Right renal cortex interstitium (tissue), 3 donors: Measurements from ENCODE around the gene CSNK2A1. TPM values are rescaled to one million over a fixed set of nuclear protein-coding genes. Genes with fewer than 3 reads are reported as not detected.
A peak's percentile ranks its signal among the peaks of the same experiment; 100 is the strongest.

ENCODE experiments used
- DNase-seq, 3 donors: peaks; one replicate each; pipeline ENCODE4 v3.0.0-alpha.2; 2013; ENCODE audit warnings: low read depth in 3 of 3, low spot score in 2 of 3
- polyA plus RNA-seq, 3 donors: library from polyadenylated mRNA; unstranded; fragments of 120-200 nt; gene quantifications; one replicate each; pipeline ENCODE4 v1.2.1, GENCODE V29; 2013; ENCODE audit not compliant: insufficient read length in 3 of 3

CSNK2A1 gene
- polyA plus RNA-seq, 3 donors, result 132 to 138 (median 137) TPM

- no peak for DNase-seq
Measured at GRCh38 chr20:434221-434620, 109.4 kb downstream of the CSNK2A1 start.

GRCh38 chr20:433300-433975 lies 110.2 kb downstream of the CSNK2A1 start:
- no peak for DNase-seq

- DNase-seq, result no peak
Measured at GRCh38 chr20:432677-433299, 110.8 kb downstream of the CSNK2A1 start.

- DNase-seq, result no peak
Measured at GRCh38 chr20:432208-432607, 111.4 kb downstream of the CSNK2A1 start.

- peak in 1 of 3 donors; percentile 47 for DNase-seq
Measured at GRCh38 chr20:431012-431904, 112.3 kb downstream of the CSNK2A1 start.

GRCh38 chr20:430091-430999 lies 113.2 kb downstream of the CSNK2A1 start:
- DNase-seq, result no peak

GRCh38 chr20:428658-429200 lies 114.9 kb downstream of the CSNK2A1 start:
- no peak for DNase-seq

- no peak for DNase-seq
Measured at GRCh38 chr20:427849-428657, 115.5 kb downstream of the CSNK2A1 start.

GRCh38 chr20:427401-427800 lies 116.2 kb downstream of the CSNK2A1 start:
- DNase-seq, result no peak

- no peak for DNase-seq
Measured at GRCh38 chr20:426566-426965, 117.0 kb downstream of the CSNK2A1 start.

Other genes starting within 250 kb of the CSNK2A1 start
- 10 to 100 TPM; 49.6 to 53.7 (median 52.7) TPM for gene ZCCHC3, start 246.2 kb downstream of the CSNK2A1 start, polyA plus RNA-seq
- 10 to 100 TPM; 25.7 to 29.0 (median 27.4) TPM for gene SOX12, start 218.2 kb downstream of the CSNK2A1 start, polyA plus RNA-seq
- 10 to 100 TPM; 45.7 to 51.3 (median 46.0) TPM for gene NRSN2, start 196.7 kb downstream of the CSNK2A1 start, polyA plus RNA-seq
- 1 to 10 TPM; 3.5 to 4.3 (median 3.7) TPM for gene TRIB3, start 163.0 kb downstream of the CSNK2A1 start, polyA plus RNA-seq
- 10 to 100 TPM; 68.3 to 74.2 (median 70.9) TPM for gene RBCK1, start 135.5 kb downstream of the CSNK2A1 start, polyA plus RNA-seq
- 10 to 100 TPM; 32.9 to 35.5 (median 32.9) TPM for gene TBC1D20, start 81.3 kb downstream of the CSNK2A1 start, polyA plus RNA-seq
- gene TCF15, start 66.5 kb upstream of the CSNK2A1 start, polyA plus RNA-seq, result 1 to 10 TPM in 2 of 3 donors, under 1 TPM in 1; 0.74 to 1.5 (median 1.3) TPM
- gene SRXN1, start 109.4 kb upstream of the CSNK2A1 start, polyA plus RNA-seq, result 10 to 100 TPM; 13.2 to 14.4 (median 14.0) TPM
- gene SCRT2, start 132.0 kb upstream of the CSNK2A1 start, polyA plus RNA-seq, result under 1 TPM; 0.04 to 0.10 (median 0.06) TPM
- 1 to 10 TPM; 3.6 to 5.8 (median 3.7) TPM for gene SLC52A3, start 224.7 kb upstream of the CSNK2A1 start, polyA plus RNA-seq